G401.6 (cell line): ENCODE data around the gene ATOH7.
"Not testable (repeated sequence)": the region's sequence is repeated elsewhere in the genome, so short reads cannot be mapped to it uniquely, and the experiment has no call there.

Experiments used
- FAIRE-seq: peaks from 2 replicates; lab custom pipeline; 2012; peaks lifted over from hg19 to GRCh38; lab: Jason Lieb, UNC

The ATOH7 gene

DNA sequence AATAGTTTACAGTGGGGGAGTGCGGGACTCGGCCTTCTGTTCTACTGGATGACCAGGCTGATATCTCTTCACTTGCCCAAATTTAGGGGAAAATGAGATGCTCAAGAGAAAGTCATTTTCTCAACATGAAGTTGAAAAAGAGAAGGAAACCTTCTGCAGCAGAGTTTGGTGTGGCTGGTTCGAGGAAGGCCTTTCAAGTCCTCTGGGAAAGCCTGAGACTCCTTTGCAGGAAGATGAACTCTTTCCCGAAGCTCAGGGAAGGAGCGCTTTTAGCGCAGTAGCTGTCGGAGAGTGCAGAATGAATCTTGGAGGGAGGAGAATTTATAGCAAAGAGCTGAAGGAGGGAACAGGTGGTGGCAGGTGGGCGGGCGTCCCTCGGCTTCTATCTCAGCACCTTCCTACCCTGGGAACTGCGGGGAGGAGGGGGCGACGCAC lies at the start of gene ATOH7:
TSS of gene ATOH7 (minus strand) at position 297 of the 435 bp plus-strand sequence. CDS start 436 bp downstream, outside the sequence.
- no peak for FAIRE-seq

- no peak for FAIRE-seq
Measured at GRCh38 chr10:68280758-68281157, 48.8 kb upstream of the ATOH7 start.

DNA sequence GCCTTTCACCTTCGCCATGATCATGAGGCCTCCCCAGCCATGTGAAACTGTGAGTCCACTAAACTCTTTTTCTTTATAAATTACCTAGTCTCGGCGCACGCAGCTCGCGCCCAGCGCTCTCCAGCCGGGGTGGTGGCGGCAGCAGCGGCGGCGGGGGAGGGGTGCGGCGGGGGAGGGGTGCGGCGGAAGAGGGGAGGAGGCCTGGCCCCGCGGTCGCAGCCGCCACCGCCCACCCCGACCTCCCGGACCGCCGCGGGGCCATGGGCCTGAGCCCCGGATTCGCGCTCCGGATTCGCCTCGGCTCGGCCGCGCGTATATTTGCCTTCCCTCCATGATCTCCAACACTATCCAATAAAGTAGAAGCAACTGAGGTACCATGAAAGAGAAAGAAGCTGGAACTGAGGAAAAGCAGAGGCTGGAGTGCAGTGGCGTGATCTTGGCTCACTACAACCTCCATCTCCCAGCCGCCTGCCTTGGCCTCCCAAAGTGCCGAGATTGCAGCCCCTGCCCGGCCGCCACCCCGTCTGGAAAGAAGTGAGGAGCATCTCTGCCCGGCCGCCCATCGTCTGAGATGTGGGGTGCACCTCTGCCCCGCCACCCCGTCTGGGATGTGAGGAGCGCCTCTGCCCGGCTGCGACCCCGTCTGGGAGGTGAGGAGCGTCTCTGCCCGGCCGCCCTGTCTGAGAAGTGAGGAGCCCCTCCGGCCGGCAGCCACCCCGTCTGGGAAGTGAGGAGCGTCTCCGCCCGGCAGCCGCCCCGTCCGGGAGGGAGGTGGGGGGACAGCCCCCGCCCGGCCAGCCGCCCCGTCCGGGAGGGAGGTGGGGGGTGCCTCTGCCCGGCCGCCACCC lies 47.2 kb upstream of the ATOH7 start:
- FAIRE-seq = not testable (repeated sequence)

DNA sequence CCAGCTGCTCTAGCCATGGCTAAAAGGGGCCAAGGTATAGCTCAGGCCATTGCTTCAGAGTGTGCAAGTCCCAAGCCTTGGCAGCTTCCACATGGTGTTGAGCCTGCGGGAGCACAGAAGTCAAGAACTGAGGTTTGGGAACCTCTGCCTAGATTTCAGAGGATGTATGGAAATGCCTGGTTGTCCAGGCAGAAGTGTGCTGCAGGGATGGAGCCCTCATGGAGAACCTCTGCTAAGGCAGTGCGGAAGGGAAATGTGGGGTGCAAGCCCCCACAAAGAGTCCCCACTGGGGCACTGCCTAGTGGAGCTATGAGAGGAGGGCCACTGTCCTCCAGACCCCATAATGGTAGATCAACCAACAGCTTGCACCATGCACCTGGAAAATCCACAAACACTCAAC lies 45.9 kb upstream of the ATOH7 start:
- not testable (repeated sequence) for FAIRE-seq

DNA sequence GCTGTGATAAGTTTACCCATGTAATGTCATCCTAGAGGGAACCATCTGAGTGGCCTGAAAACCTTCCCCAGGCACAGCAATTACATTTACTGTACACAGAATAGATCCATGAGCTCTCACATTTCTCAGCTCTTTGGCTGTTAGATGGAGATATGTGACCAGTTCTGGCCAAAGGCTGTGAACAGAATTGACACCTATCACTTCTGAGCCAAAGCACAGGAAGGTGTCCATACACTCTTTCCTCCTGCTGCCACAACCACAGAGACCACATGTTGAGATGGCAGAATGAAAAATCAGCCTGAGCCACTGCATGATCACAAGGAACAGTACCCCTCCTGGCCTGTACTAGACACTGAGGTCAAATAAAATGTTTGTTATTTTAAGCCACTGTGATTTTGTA lies 44.3 kb upstream of the ATOH7 start:
- no peak for FAIRE-seq

DNA sequence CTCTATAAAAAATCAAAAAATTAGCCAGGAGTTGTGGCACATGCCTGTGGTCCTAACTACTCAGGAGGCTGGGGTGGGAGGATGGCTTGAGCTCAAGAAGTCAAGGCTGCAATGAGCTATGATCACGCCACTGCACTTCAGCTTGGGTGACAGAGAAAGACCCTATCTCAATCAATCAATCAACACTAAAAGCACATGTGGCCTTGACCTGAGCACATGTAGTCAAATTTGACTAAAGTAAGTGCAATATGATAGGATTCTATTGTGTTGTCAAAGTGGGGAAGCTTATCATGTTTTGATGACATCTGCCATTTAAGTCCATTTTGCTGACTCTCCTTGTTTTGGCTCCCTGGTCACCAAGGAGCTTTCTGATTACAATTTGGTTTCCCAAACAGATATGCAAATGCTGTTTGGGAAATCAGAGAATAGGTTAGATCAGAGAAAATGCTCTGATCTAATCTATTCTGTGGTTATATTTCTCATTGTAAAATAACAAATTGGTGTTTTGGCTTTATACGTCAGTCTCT lies 43.8 kb upstream of the ATOH7 start:
- no peak for FAIRE-seq

GRCh38 chr10:68272833-68273232 lies 40.9 kb upstream of the ATOH7 start:
- no peak for FAIRE-seq

GRCh38 chr10:68271196-68271882 lies 39.4 kb upstream of the ATOH7 start:
- FAIRE-seq = no peak

DNA sequence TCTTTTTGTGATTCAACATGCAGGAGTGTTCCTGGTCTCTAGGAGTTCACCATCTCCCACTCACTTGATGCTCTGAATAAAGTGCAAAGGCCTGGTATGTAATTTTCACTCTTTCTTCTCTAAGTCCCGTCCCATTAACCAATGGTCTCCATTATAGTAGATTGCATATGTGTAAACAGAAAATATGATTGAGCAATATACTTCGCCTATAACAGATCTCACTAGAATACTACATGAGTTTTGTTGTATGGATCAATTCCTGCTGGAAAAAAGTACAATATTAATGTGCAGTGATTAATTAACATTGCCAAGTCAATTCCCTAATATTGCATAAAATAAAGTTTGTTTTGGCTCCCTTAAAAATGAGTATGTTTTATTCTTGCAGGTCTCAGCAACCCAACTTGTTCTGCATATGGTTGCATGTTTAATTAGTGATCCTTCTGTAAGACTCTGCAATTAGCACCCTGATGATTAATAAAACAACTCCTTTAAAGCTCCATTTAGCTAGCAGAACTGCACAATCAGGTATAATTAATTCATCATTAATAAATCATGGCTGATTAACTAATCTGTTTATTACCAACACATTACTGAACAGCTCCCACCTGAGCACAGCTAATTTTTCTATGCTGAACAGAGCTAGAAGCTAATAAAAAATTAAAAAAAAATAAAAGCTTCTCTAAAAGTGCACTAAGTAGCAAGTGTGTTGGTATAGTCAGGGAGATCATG lies 37.8 kb upstream of the ATOH7 start:
- FAIRE-seq = no peak

GRCh38 chr10:68261132-68261856 lies 29.4 kb upstream of the ATOH7 start:
- FAIRE-seq = no peak

DNA sequence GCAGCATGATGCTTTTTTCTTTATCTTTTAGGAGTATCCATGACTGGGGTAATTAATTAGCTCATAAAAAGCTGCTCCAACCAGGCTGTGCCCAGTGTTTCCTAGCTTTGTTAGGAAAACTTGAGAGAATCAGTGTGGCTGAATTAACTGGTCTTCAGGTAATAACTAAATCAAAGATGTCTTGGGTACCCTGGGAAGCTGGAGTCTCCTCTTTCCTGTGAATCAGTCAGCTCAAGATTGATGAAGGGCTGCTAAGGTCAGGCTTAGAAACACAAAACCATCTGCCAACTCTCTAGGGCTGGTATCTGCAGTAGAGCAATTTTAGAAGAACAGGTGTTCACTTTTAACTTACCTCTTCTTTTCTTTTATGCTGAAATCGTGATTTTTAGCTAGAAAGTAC lies 21.4 kb upstream of the ATOH7 start:
- FAIRE-seq = no peak

GRCh38 chr10:68251625-68252495 lies 19.9 kb upstream of the ATOH7 start:
- no peak for FAIRE-seq

- FAIRE-seq = no peak
Measured at GRCh38 chr10:68251151-68251550, 19.2 kb upstream of the ATOH7 start.

- FAIRE-seq = no peak
Measured at GRCh38 chr10:68249297-68249696, 17.4 kb upstream of the ATOH7 start.

- no peak for FAIRE-seq
Measured at GRCh38 chr10:68247931-68248330, 16.0 kb upstream of the ATOH7 start.

- FAIRE-seq = not testable (repeated sequence)
Measured at GRCh38 chr10:68246397-68246796, 14.5 kb upstream of the ATOH7 start.

- FAIRE-seq = no peak
Measured at GRCh38 chr10:68242051-68242450, 10.1 kb upstream of the ATOH7 start.

GRCh38 chr10:68239596-68240150 lies 7.8 kb upstream of the ATOH7 start:
- FAIRE-seq = no peak

DNA sequence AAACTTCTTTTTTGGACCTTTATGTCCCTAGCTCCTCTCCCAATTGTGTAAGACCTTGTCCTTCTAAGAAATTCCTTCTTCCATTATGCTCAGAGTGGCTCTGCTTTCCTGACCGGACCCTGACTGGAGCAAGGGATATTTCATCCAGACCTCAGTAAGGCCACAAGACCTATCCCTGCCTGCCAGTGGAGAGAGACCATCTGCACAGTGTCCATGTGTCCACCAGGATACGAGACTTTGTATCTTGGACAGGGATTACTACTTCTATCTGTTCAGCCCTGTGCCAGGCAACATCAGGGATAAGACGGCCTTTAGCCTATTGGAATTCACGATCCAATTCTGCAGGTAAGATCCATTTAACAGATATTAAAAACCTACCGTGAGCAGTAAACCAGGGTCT lies 7.2 kb upstream of the ATOH7 start:
- no peak for FAIRE-seq

DNA sequence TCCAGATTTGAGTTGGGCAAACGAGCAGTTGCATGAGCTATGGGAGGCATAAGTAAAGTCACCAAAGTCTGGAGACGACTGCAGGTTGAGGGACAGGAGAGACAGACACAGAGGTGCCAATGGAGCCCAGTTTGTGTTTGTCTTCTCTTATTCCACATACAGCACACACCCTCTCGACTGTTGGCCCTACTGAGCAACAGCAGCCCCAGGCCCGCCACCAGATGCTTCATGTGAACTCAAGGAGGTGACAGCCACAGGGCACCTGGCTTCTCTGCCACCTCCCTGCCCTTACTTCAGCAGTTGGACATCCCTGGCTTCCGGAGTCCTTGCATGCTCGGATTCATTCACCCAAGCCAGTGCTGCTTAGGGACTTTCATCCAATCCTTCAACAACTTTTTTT lies 6.5 kb upstream of the ATOH7 start:
- no peak for FAIRE-seq

GRCh38 chr10:68237173-68237572 lies 5.3 kb upstream of the ATOH7 start:
- no peak for FAIRE-seq
